HepG2 (cell line): Measurements from ENCODE around the gene TBC1D22A. TPM values are rescaled to one million over a fixed set of nuclear protein-coding genes. Genes with fewer than 3 reads are reported as not detected.

Experiments used
- ATAC-seq: fragments of 200-7000 bp; cut with Tn5 transposase; 3 replicates; pipeline ENCODE4 v1.9.1; 2020; ENCODE audit warnings: mild to moderate bottlenecking, moderate library complexity
- BruUV-seq: library from RNA; stranded (reverse); fragments of 400-500 nt; replicated peaks from 2 replicates; lab custom pipeline; 2021; lab: Mats Ljungman, UMichigan
- CTCF ChIA-PET: fragments of 300-600 bp; formaldehyde crosslinking; extraction: SDS; loops from one replicate; lab custom pipeline; 2021; ENCODE audit warnings: low total read pairs, inconsistent platforms, low intra/inter-chr PET ratio; lab: Yijun Ruan, JAX
- POLR2A ChIA-PET: fragments of 350-600 bp; sonication (Branson Sonifier 250); formaldehyde crosslinking; loops from one replicate; lab custom pipeline; 2020; ENCODE audit warnings: antibody characterized with exemption, inconsistent platforms; lab: Yijun Ruan, JAX
- DNase-seq: peaks from one replicate; pipeline ENCODE4 v3.0.0-alpha.2; 2015; ENCODE audit warnings: low spot score
- FAIRE-seq: peaks from 3 replicates; lab custom pipeline; 2011; peaks lifted over from hg19 to GRCh38; lab: Jason Lieb, UNC
- H2AFZ ChIP-seq: one replicate; pipeline ENCODE4 v1.6.1; 2011; ENCODE audit warnings: low read length, inconsistent platforms
- H3K27ac ChIP-seq: fragments of 300-600 bp; 3 replicates; pipeline ENCODE4 v1.8.0; 2011; ENCODE audit warnings: mixed run types, mild to moderate bottlenecking, mixed read lengths, low read length, inconsistent platforms; ENCODE audit not compliant: insufficient read depth; ENCODE audit errors: extremely low read length
- H3K27me3 ChIP-seq, 2 experiments: fragments of 200-600 bp in 1 of 2; 2 replicates in 1 of 2; 3 replicates in 1 of 2; pipeline versions ENCODE4 v1.6.0 to v1.8.0; 2011; ENCODE audit warnings: low read length in 2 of 2, mild to moderate bottlenecking in 2 of 2, moderate library complexity in 2 of 2, inconsistent platforms in 1 of 2; ENCODE audit not compliant: insufficient read depth in 2 of 2, control insufficient read depth in 1 of 2
- H3K36me3 ChIP-seq, 2 experiments: fragments of 200-600 bp in 1 of 2; replicated peaks in 1 of 2; 2 replicates in 1 of 2; 3 replicates in 1 of 2; pipeline versions ENCODE4 v1.5.1 to v1.8.0; 2011; ENCODE audit warnings: low read length in 2 of 2, inconsistent platforms in 1 of 2; ENCODE audit not compliant: insufficient read depth in 2 of 2, control insufficient read depth in 1 of 2
- H3K4me1 ChIP-seq: 2 replicates; pipeline ENCODE4 v1.5.1; 2012; ENCODE audit warnings: low read length, inconsistent platforms; ENCODE audit not compliant: insufficient read depth
- H3K4me2 ChIP-seq: 2 replicates; pipeline ENCODE4 v1.6.0; 2011; ENCODE audit warnings: low read depth, low read length, inconsistent platforms
- H3K4me3 ChIP-seq, 3 experiments: fragments of 200-600 bp in 1 of 3; sonication (generic), shearing (Covaris generic) in 1 of 3; replicated peaks in 1 of 3; 2 replicates each; pipeline ENCODE4 v1.5.1; 2011 to 2016; ENCODE audit warnings: low read length in 3 of 3, inconsistent platforms in 2 of 3, low read depth in 2 of 3, mild to moderate bottlenecking in 2 of 3, control low read depth in 1 of 3, mixed read lengths in 1 of 3; ENCODE audit not compliant: insufficient read depth in 1 of 3
- H3K79me2 ChIP-seq: one replicate; pipeline ENCODE4 v1.6.1; 2011; ENCODE audit warnings: low read length, inconsistent platforms; ENCODE audit not compliant: insufficient read depth
- H3K9ac ChIP-seq: 2 replicates; pipeline ENCODE4 v1.6.0; 2011; ENCODE audit warnings: mild to moderate bottlenecking, low read depth, low read length, inconsistent platforms; ENCODE audit not compliant: insufficient read depth
- H3K9me3 ChIP-seq: 2 replicates; pipeline ENCODE4 v1.5.1; 2012; ENCODE audit warnings: mild to moderate bottlenecking, low read length
- H4K20me1 ChIP-seq: 2 replicates; pipeline ENCODE4 v1.6.0; 2011; ENCODE audit warnings: inconsistent platforms, mild to moderate bottlenecking, low read length, moderate library complexity; ENCODE audit not compliant: insufficient read depth
- CENPX ChIP-seq: sonication (generic); formaldehyde crosslinking; IDR thresholded peaks from 2 replicates; pipeline ENCODE4 v1.9.0; 2021; ENCODE audit warnings: mild to moderate bottlenecking, missing genetic modification reagents, moderate library complexity
- ELF1 ChIP-seq: sonication (generic); formaldehyde crosslinking; IDR thresholded peaks from 2 replicates; pipeline ENCODE4 v1.4.0; 2020; ENCODE audit warnings: missing genetic modification reagents
- MATR3 ChIP-seq: sonication (generic); formaldehyde crosslinking; IDR thresholded peaks from 2 replicates; pipeline ENCODE4 v1.4.0; 2020; ENCODE audit warnings: missing genetic modification reagents
- ZBTB40 ChIP-seq, 2 experiments: fragments of 450-650 bp in 1 of 2; sonication (generic) in 1 of 2; formaldehyde crosslinking in 1 of 2; IDR thresholded peaks; 2 replicates each; pipeline versions ENCODE4 v1.6.1 to v1.8.0; 2016 to 2022; ENCODE audit warnings: antibody characterized with exemption in 1 of 2, mild to moderate bottlenecking in 1 of 2, missing genetic modification reagents in 1 of 2
- ZFP36 ChIP-seq: fragments of 150-350 bp; IDR thresholded peaks from 2 replicates; pipeline ENCODE4 v1.6.1; 2018; ENCODE audit warnings: borderline replicate concordance, low read length, low read depth; ENCODE audit not compliant: partially characterized antibody
- ZMYM2 ChIP-seq: sonication (generic); formaldehyde crosslinking; IDR thresholded peaks from 2 replicates; pipeline ENCODE4 v1.8.0; 2022; ENCODE audit warnings: mild to moderate bottlenecking, missing genetic modification reagents
- ZNF260 ChIP-seq: sonication (generic); formaldehyde crosslinking; IDR thresholded peaks from 2 replicates; pipeline ENCODE4 v1.4.0; 2020; ENCODE audit warnings: missing genetic modification reagents, low read depth, mild to moderate bottlenecking, borderline replicate concordance
- ZNF280D ChIP-seq: sonication (generic); formaldehyde crosslinking; IDR thresholded peaks from 2 replicates; pipeline ENCODE4 v1.5.1; 2020; ENCODE audit warnings: mild to moderate bottlenecking, missing genetic modification reagents
- ZNF879 ChIP-seq: sonication (generic); formaldehyde crosslinking; IDR thresholded peaks from 2 replicates; pipeline ENCODE4 v1.8.1; 2023; ENCODE audit warnings: missing genetic modification reagents
- ZSCAN9 ChIP-seq: IDR thresholded peaks from 2 replicates; pipeline ENCODE4 v1.6.1; 2016; ENCODE audit warnings: borderline replicate concordance
- whole genome bisulfite sequencing: methylation state at CpG from one replicate; pipeline ENCODE4 v1.1.6; 2017; ENCODE audit warnings: low lambda C conversion rate; 5-methylcytosine and 5-hydroxymethylcytosine counted together
- in situ Hi-C: cut with HindIII; loops from 2 replicates; pipeline ENCODE4 v1.10.0; 2017; ENCODE audit warnings: low pct_unique_long_range_greater_than_20kb; ENCODE audit not compliant: extremely low pct_ligation_motif_present
- intact Hi-C: fragments of 100-400 bp; cut with micrococcal nuclease; formaldehyde crosslinking; loops from one replicate; pipeline ENCODE4 v1.10.0; 2022; ENCODE audit not compliant: unreplicated experiment
- polyA plus RNA-seq, 8 experiments: library from polyadenylated mRNA; depleted of rRNA in 3 of 8; stranded (reverse) in 7 of 8; unstranded in 1 of 8; fragments of >200 nt; fragmentation: Illumina TruSeq in 4 of 8; extraction: Trizol in 4 of 8; gene quantifications; 2 replicates each; pipeline versions ENCODE4 v1.2.1 to v1.2.3, GENCODE V29; 2011 to 2016; ENCODE audit warnings: low read depth in 4 of 8, missing spikeins in 1 of 8, mixed read lengths in 1 of 8; ENCODE audit not compliant: insufficient read depth in 1 of 8
- total RNA-seq, 5 experiments: library from RNA; depleted of rRNA; stranded (reverse); fragments of >200 nt; fragmentation: Illumina TruSeq; extraction: Trizol; gene quantifications; 2 replicates each; pipeline ENCODE4 v1.2.3, GENCODE V29; 2016; ENCODE audit warnings: low read depth in 1 of 5

TBC1D22A gene
- total and polyA plus RNA-seq, 2 of the 13 experiments (the other 11 are each of a cell fraction or from before 2014, with no cell fraction given) = 17.3 to 18.0 TPM

- no TSS peak for BruUV-seq
- no peak for FAIRE-seq
- intact Hi-C loops (no loop called here), in situ Hi-C loops (no loop called here)
- no peak for DNase-seq
- 100% methylated on average over 2 of the region's 10 CpGs for WGBS
- Histone ChIP-seq H3K4me2 (no peak overlapping the region), H3K36me3 (peaks cover 5 to 46% of the 10 kb centered on the region in 2 experiments), H4K20me1 (no peaks in the 10 kb centered on the region; the same call in 1 of the 2 replicates), H3K27me3 (no peaks in the 10 kb centered on the region), H3K9me3 (no peaks in the 10 kb centered on the region), H3K4me1 (peaks cover 33% of the 10 kb centered on the region), H3K4me3 (no peak overlapping the region), H3K27ac (no peak overlapping the region), H2AFZ (no peak overlapping the region), H3K9ac (no peak overlapping the region), H3K79me2 (no peaks in the 10 kb centered on the region)
- no peak for ATAC-seq
- TF ChIP-seq ZNF879 (CRISPR knock-in tag) (no peak), ZMYM2 (no peak), ZBTB40 (IDR thresholded peaks at IDR 0.05) (no peak), ZBTB40 (CRISPR knock-in tag; IDR thresholded peaks at IDR 0.05) (no peak), ELF1 (CRISPR knock-in tag) (no peak), ZFP36 (no peak), CENPX (CRISPR knock-in tag) (no peak), ZNF260 (CRISPR knock-in tag) (no peak), MATR3 (no peak), ZSCAN9 (CRISPR knock-in tag) (no peak), ZNF280D (CRISPR knock-in tag) (no peak)
- POLR2A ChIA-PET = no interaction called here
- CTCF ChIA-PET = no interaction called here
Observed at GRCh38 chr22:46893281-46894020, 131.0 kb downstream of the TBC1D22A start.
